Chondrocyte (in vitro differentiated cells): ENCODE measurements around the gene PC. TPM values are rescaled to one million over a fixed set of nuclear protein-coding genes. Genes with fewer than 3 reads are reported as not detected.

Experiments
- DNase-seq: peaks from one replicate; pipeline ENCODE4 v3.0.0; 2021; ENCODE audit warnings: mixed read lengths, low spot score
- H3K27ac Mint-ChIP-seq: one replicate; pipeline ENCODE4 v1.8.0; 2021; ENCODE audit warnings: mild to moderate bottlenecking, moderate library complexity, mixed read lengths; ENCODE audit not compliant: unreplicated experiment
- H3K27me3 Mint-ChIP-seq: 2 replicates; pipeline ENCODE4 v1.8.0; 2021; ENCODE audit warnings: low read depth, mixed read lengths
- H3K36me3 Mint-ChIP-seq: 2 replicates; pipeline ENCODE4 v1.8.0; 2021; ENCODE audit warnings: low read depth, mixed read lengths
- H3K4me1 Mint-ChIP-seq: 2 replicates; pipeline ENCODE4 v1.8.0; 2021; ENCODE audit warnings: low read depth, mild to moderate bottlenecking, mixed read lengths
- H3K4me3 Mint-ChIP-seq: one replicate; pipeline ENCODE4 v1.8.0; 2021; ENCODE audit warnings: mild to moderate bottlenecking, moderate library complexity, mixed read lengths; ENCODE audit not compliant: unreplicated experiment
- H3K9me3 Mint-ChIP-seq: 2 replicates; pipeline ENCODE4 v1.8.0; 2021; ENCODE audit warnings: low read depth, mixed read lengths
- total RNA-seq: library from RNA; stranded (reverse); gene quantifications from 3 replicates; pipeline ENCODE4 v1.2.1, GENCODE V29; 2021
- TF ChIP-seq, protein P1 (sequence below): fragments of 200-600 bp; sonication (generic); IDR thresholded peaks from 2 replicates; pipeline ENCODE4 v1.5.0; 2021; ENCODE audit warnings: antibody characterized with exemption, mild to moderate bottlenecking, moderate library complexity

Gene PC
- total RNA-seq, 1 donor from 2014 or later: 12.3 TPM

- no peak for DNase-seq
- H3K4me3 Mint-ChIP-seq: no peak overlapping the region
- H3K9me3 Mint-ChIP-seq: no peaks in the 10 kb centered on the region
- no peaks in the 10 kb centered on the region for H3K4me1 Mint-ChIP-seq
- no peak overlapping the region for H3K27ac Mint-ChIP-seq
- no peaks in the 10 kb centered on the region for H3K27me3 Mint-ChIP-seq
- no peaks in the 10 kb centered on the region for H3K36me3 Mint-ChIP-seq
- TF ChIP-seq, protein P1, sequence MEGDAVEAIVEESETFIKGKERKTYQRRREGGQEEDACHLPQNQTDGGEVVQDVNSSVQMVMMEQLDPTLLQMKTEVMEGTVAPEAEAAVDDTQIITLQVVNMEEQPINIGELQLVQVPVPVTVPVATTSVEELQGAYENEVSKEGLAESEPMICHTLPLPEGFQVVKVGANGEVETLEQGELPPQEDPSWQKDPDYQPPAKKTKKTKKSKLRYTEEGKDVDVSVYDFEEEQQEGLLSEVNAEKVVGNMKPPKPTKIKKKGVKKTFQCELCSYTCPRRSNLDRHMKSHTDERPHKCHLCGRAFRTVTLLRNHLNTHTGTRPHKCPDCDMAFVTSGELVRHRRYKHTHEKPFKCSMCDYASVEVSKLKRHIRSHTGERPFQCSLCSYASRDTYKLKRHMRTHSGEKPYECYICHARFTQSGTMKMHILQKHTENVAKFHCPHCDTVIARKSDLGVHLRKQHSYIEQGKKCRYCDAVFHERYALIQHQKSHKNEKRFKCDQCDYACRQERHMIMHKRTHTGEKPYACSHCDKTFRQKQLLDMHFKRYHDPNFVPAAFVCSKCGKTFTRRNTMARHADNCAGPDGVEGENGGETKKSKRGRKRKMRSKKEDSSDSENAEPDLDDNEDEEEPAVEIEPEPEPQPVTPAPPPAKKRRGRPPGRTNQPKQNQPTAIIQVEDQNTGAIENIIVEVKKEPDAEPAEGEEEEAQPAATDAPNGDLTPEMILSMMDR: peak; percentile 18
Observed at GRCh38 chr11:66868726-66869566, 89.2 kb downstream of the PC start.

- Mint-ChIP-seq H3K27me3 (no peaks in the 10 kb centered on the region), H3K36me3 (no peaks in the 10 kb centered on the region), H3K27ac (no peak overlapping the region), H3K4me1 (no peaks in the 10 kb centered on the region), H3K9me3 (no peaks in the 10 kb centered on the region), H3K4me3 (no peak overlapping the region)
- no peak for DNase-seq
- TF ChIP-seq, protein P1: no peak
Observed at GRCh38 chr11:66868082-66868725, 90.0 kb downstream of the PC start.

DNA sequence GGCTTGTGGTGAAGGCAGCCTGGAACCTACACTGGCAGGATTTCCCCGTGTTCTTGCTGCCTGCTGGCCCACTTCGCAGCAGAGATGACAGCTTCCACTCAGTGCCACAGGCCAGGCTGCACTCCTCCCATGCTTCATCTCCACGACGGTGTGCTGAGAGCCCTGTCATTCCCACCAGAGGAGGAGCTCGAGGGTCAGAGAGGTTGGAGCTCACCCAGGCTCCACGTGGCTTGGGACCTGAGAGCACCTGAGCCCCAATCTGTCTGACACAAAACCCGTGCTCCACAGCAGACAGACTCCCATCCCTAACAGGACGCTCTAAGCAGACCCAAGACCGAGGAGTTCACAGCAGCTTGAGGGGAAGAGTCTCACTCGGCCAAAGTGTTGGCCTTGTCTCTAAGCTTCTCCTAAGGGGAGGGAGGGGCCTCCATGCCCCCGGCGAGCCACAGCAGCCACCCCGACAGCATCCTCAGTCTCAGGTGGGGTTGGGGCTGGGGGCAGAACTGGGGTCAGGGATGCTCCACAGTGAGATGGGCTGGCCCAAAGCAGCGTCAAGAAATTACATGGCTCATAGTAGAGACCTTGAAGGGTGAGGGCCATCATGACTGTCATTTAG lies 90.7 kb downstream of the PC start:
- no peak for DNase-seq
- Mint-ChIP-seq H3K27ac (no peak overlapping the region), H3K4me3 (no peak overlapping the region), H3K4me1 (no peaks in the 10 kb centered on the region), H3K27me3 (no peaks in the 10 kb centered on the region), H3K36me3 (no peaks in the 10 kb centered on the region), H3K9me3 (no peaks in the 10 kb centered on the region)
- TF ChIP-seq, protein P1: peak; percentile 8

DNA sequence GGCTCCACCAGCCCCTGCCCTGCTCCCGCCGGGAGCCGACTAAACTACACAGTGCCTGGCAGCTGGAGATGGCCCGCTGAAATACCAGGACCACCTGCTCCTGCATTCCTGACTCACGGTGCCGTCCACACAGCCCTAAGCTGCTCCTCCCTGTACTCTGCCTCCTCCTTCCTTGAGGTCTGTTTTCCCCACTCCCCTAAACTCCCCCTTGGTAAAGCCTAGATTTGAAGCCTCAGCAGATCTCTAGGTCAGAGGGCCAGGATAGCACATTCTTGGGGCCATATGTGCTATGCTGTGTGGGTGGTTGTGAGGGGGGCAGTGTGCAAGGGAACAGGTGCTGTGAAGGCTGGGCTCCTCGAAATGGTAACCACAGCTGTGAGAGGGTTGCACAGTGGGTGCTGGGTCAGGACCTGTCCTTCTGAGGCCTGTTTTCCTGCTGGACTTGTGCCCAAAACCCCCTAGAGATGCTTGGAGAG lies 91.6 kb downstream of the PC start:
- no peak for DNase-seq
- no peaks in the 10 kb centered on the region for H3K36me3 Mint-ChIP-seq
- H3K27me3 Mint-ChIP-seq: no peaks in the 10 kb centered on the region
- H3K4me1 Mint-ChIP-seq: no peaks in the 10 kb centered on the region
- H3K4me3 Mint-ChIP-seq: no peak overlapping the region
- TF ChIP-seq, protein P1: no peak
- H3K9me3 Mint-ChIP-seq: no peaks in the 10 kb centered on the region
- H3K27ac Mint-ChIP-seq: no peak overlapping the region

- no peak overlapping the region for H3K27ac Mint-ChIP-seq
- H3K4me1 Mint-ChIP-seq: no peaks in the 10 kb centered on the region
- no peaks in the 10 kb centered on the region for H3K27me3 Mint-ChIP-seq
- H3K36me3 Mint-ChIP-seq: peaks cover 1% of the 10 kb centered on the region
- H3K9me3 Mint-ChIP-seq: no peaks in the 10 kb centered on the region
- no peak for DNase-seq
- no peak overlapping the region for H3K4me3 Mint-ChIP-seq
- TF ChIP-seq, protein P1: no peak
Observed at GRCh38 chr11:66866007-66866406, 92.2 kb downstream of the PC start.
